ENCODE data around the gene PLD6.

DNA sequence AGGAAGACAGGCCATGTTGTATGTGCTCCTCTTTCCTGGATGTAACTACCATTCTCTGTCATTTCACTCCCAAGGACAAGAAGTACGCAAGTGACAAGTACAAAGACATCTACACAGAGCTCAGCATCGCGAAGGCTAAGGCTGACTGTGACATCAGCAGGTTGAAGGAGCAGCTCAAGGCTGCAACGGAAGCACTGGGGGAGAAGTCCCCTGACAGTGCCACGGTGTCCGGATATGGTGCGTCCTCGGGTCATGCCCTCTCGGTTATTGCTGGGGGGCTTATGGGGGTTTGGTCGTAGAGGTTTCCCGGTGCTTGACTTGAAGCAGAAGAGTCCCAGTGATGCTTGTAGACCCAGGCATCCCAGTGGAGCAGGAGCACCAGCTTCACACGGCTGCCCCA lies 29.0 kb downstream of the PLD6 start:
- TF ChIP-seq POLR2A (IDR thresholded peaks at IDR 0.05; ENCODE audit: low read length) (no peak), GATA1 (IDR thresholded peaks at IDR 0.05; ENCODE audit: low read depth, low read length) (no peak)
